Measurements from ENCODE around the gene CROCC. TPM values are rescaled to one million over a fixed set of nuclear protein-coding genes. Genes with fewer than 3 reads are reported as not detected.
"Not testable (repeated sequence)": the region's sequence is repeated elsewhere in the genome, so short reads cannot be mapped to it uniquely, and the experiment has no call there.

The CROCC gene
- total and polyA plus RNA-seq, 9 of the 15 experiments (the other 6 are each of a cell fraction or from before 2014, with no cell fraction given), result 0.17 to 15.4 (median 7.6) TPM

DNA sequence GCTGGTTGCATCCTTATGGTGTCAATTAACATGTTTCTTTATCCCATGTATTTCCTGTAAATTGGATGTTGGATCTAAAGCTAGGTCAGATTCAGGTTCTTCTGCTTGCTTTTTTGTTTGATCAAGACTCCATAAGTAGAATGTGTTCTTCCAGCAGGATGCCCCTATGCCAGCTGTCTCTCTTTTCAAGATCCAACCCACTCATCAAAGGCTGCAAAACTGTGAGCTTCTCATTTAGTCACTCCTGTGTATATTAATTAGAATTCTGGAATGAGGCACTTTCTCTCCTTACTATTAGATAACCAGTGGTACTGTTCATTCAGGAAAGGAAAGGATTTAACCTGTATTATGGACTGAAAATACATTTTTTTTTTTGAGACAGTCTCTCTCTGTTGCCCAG is 12.2 kb downstream of the CROCC start:
- H3K4me3 ChIP-seq; H3K27me3 ChIP-seq (ENCODE audit: control insufficient read depth in 2 of 2, insufficient read depth in 2 of 2, low read length in 2 of 2); H4K20me1 ChIP-seq (replicated peaks; ENCODE audit: control insufficient read depth, insufficient read depth, low read length); H3K27ac ChIP-seq (ENCODE audit: extremely low read depth, low read depth, low read length); FAIRE-seq; in situ Hi-C loops (cut with MboI); H3K9me3 ChIP-seq (replicated peaks; ENCODE audit: control insufficient read depth, insufficient read depth, low read depth, low read length); ATAC-seq; CTCF ChIA-PET (ENCODE audit: low intra/inter-chr PET ratio); H3K9ac ChIP-seq (ENCODE audit: insufficient read depth in 1 of 2, low read depth in 2 of 2, low read length in 2 of 2); H3K36me3 ChIP-seq (ENCODE audit: control insufficient read depth, insufficient read depth, low read length); H3K79me2 ChIP-seq (ENCODE audit: control insufficient read depth, insufficient read depth, low read length); H2AFZ ChIP-seq (ENCODE audit: low read depth, low read length); intact Hi-C loops (cut with micrococcal nuclease); DNase-seq (ENCODE audit: extremely low read depth in 1 of 4, low spot score in 3 of 4); H3K4me2 ChIP-seq (ENCODE audit: insufficient read depth, low read length); BruUV-seq (replicated peaks); H3K9me1 ChIP-seq (ENCODE audit: control insufficient read depth, insufficient read depth, low read length): not testable (repeated sequence)
- H3K4me1 ChIP-seq (replicated peaks in 1 of 2; ENCODE audit: control insufficient read depth in 2 of 2, insufficient read depth in 2 of 2, low read length in 2 of 2), result peaks cover 3 to 33% of the 10 kb centered on the region in 2 experiments; a peak in 4 of 5 replicates
- POLR2A ChIA-PET, result interaction anchor here (1.3 kb wide), 1 partner anchor 10 kb away, joined by 7 read pairs; no protein-coding TSS in a partner anchor

DNA sequence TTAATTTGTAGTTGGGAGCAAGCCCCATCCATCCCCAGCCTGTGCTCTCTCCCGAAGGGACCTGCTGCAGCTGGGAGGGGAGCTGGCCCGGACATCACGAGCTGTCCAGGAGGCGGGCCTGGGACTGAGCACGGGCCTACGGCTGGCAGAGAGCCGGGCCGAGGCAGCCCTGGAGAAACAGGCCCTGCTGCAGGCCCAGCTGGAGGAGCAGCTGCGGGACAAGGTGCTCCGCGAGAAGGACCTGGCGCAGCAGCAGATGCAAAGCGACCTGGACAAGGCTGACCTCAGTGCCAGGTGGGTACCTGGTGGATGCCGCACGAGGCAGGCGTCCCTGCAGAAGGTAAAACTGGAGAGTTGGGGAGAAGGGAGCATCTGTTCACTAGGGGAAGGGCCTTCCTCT is 14.8 kb downstream of the CROCC start:
- H3K36me3 ChIP-seq (ENCODE audit: control insufficient read depth, insufficient read depth, low read length); H3K9me1 ChIP-seq (ENCODE audit: control insufficient read depth, insufficient read depth, low read length); H3K9ac ChIP-seq (ENCODE audit: insufficient read depth in 1 of 2, low read depth in 2 of 2, low read length in 2 of 2); intact Hi-C loops (cut with micrococcal nuclease); BruUV-seq (replicated peaks); H3K4me2 ChIP-seq (ENCODE audit: insufficient read depth, low read length); in situ Hi-C loops (cut with MboI); CTCF ChIA-PET (ENCODE audit: low intra/inter-chr PET ratio); ATAC-seq; H3K79me2 ChIP-seq (ENCODE audit: control insufficient read depth, insufficient read depth, low read length); H3K27me3 ChIP-seq (ENCODE audit: control insufficient read depth in 2 of 2, insufficient read depth in 2 of 2, low read length in 2 of 2); H2AFZ ChIP-seq (ENCODE audit: low read depth, low read length); H3K9me3 ChIP-seq (replicated peaks; ENCODE audit: control insufficient read depth, insufficient read depth, low read depth, low read length); H3K27ac ChIP-seq (ENCODE audit: extremely low read depth, low read depth, low read length); FAIRE-seq; H4K20me1 ChIP-seq (replicated peaks; ENCODE audit: control insufficient read depth, insufficient read depth, low read length); H3K4me3 ChIP-seq: not testable (repeated sequence)
- POLR2A ChIA-PET, result interaction anchor here (0.6 to 0.9 kb wide), 2 partner anchors 32 to 40 kb away, joined by 3 read pairs; no protein-coding TSS in a partner anchor
- peaks cover 0 to 24% of the 10 kb centered on the region in 2 experiments; a peak in 2 of 5 replicates for H3K4me1 ChIP-seq (replicated peaks in 1 of 2; ENCODE audit: control insufficient read depth in 2 of 2, insufficient read depth in 2 of 2, low read length in 2 of 2)
- DNase-seq (ENCODE audit: extremely low read depth in 1 of 4, low spot score in 3 of 4), result peak in 1 of 4 experiments; percentile 2
- WGBS (ENCODE audit: insufficient coverage, low coverage, missing lambda C conversion rate), result 77% methylated on average over 11 of the region's 16 CpGs
